Muscle of arm (tissue), 12 donors: ENCODE results near the gene HINT3. TPM values are rescaled to one million over a fixed set of nuclear protein-coding genes. Genes with fewer than 3 reads are reported as not detected.
"Not testable (repeated sequence)": the region's sequence is repeated elsewhere in the genome, so short reads cannot be mapped to it uniquely, and the experiment has no call there.

Experiments used
- DNase-seq: peaks from one replicate; pipeline ENCODE4 v3.0.0-alpha.2; 2013
- polyA plus RNA-seq, 12 donors: library from polyadenylated mRNA; unstranded; fragments of 120-200 nt; gene quantifications; one replicate each; pipeline ENCODE4 v1.2.1, GENCODE V29; 2013; ENCODE audit not compliant: insufficient read length in 12 of 12

Gene HINT3
- polyA plus RNA-seq, 12 donors: 18.3 to 43.7 (median 34.8) TPM; not detected in 1

- no peak for DNase-seq
Measured at GRCh38 chr6:125932451-125932795, 24.1 kb upstream of the HINT3 start.

DNA sequence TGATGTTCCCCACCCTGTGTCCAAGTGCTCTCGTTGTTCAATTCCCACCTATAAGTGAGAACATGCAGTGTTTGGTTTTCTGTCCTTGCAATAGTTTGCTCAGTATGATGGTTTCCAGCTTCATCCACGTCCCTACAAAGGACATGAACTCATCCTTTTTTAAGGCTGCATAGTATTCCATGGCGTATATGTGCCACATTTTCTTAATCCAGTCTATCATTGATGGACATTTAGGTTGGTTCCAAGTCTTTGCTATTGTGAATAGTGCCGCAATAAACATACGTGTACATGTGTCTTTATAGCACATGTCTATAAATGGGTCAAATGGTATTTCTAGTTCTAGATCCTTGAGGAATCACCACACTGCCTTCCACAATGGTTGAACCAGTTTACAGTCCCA, 21.1 kb upstream of the HINT3 start:
- not testable (repeated sequence) for DNase-seq

DNA sequence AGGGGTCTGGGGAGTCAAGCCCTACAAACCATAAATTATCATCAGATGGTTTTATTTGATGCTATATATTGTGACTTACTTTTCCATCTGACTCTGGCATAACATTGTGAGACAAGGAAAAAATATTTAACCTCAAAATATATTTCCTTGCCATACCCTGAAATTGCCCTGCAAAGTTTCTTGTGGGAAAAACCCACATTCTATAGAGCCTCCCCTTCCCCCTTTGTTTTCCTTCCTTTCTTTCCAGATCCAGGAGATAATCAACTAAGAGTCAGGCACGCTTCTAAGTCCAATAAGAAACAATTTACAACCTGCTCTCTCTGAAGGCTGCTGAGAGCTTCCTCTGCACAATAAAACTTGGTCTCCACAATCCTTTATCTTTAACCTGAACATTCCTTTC, 17.5 kb upstream of the HINT3 start:
- no peak for DNase-seq

DNA sequence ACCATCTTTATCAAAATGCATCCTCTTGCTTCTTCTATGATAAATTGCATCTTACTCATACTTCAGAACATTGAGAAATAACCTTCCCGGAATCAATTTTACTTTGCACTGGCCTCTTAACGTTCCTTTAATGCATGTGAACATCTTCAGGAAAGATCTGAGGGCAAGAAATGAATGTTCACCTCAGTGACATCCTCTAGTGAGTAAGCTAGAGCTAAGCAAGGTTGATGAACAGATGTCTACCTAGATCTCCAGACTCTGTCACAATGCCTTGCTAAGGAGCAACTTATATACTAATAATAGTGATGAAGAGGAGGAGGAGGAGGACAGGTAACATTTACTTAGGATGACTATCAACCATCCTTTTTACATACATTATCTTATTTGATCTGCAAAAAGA, 16.8 kb upstream of the HINT3 start:
- no peak for DNase-seq

- no peak for DNase-seq
Measured at GRCh38 chr6:125940247-125941041, 16.1 kb upstream of the HINT3 start.

GRCh38 chr6:125942672-125943527, 13.7 kb upstream of the HINT3 start:
- DNase-seq: no peak

DNA sequence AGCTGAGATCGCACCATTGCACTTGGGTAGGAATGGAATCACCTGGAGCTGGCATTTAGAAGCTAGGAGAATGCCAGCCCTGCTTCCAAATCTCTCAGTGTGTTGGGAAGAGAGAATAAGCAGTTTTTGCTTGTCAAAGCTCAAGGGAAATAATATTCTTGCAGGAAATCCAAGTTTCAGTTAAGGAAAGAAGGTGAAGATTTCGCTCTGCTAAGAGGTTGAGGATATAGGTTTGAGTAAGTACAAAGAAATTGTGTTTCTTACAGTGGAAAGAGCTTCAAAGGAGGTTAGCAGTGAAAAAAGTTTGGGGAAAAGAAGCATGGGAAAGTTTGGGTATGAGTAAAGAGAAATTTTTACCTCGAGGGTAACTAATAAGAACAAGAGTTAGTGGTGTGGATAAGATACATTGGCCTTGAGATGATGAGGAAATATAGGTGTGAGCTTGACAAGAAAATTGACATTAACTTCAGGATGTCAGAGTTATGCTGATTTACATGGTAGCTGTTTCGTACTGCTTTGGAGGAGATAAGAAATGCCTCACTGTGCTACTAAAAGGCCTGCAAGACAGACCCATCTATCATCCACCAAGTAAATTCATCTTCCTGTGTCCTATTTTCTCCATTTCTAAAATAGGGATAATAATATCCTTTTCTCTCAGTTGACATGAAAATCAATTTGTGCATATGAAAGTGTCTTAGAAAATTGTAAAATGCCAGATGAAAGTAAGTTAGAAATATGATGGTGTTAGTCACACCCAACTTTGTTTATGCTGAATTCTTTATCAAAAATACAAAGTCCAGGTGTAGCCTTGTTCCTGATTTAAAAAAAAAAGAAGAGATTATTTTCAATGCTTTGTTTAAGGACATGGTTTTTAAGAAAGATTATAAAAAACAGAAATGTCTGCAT, 12.8 kb upstream of the HINT3 start:
- DNase-seq: no peak

DNA sequence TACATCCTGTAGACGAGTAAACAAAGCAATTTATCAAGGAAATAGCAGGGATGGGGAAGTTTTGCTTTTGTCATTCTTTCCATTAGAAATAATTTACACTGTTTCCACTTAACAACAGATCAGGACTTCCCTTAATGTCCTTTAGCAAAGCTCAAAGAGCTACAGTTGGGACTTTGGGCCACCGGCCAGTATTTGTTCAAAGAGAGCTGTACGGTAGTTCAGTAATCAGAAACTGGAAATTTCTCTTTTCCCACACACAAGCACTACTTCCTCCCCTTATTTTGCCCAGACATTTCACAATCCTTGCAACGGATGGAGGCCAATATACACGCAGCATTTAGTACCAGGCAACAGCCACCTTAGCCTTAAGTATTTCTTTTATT, 12.1 kb upstream of the HINT3 start:
- DNase-seq: peak; percentile 23

GRCh38 chr6:125944896-125945295, 11.7 kb upstream of the HINT3 start:
- DNase-seq: no peak

DNA sequence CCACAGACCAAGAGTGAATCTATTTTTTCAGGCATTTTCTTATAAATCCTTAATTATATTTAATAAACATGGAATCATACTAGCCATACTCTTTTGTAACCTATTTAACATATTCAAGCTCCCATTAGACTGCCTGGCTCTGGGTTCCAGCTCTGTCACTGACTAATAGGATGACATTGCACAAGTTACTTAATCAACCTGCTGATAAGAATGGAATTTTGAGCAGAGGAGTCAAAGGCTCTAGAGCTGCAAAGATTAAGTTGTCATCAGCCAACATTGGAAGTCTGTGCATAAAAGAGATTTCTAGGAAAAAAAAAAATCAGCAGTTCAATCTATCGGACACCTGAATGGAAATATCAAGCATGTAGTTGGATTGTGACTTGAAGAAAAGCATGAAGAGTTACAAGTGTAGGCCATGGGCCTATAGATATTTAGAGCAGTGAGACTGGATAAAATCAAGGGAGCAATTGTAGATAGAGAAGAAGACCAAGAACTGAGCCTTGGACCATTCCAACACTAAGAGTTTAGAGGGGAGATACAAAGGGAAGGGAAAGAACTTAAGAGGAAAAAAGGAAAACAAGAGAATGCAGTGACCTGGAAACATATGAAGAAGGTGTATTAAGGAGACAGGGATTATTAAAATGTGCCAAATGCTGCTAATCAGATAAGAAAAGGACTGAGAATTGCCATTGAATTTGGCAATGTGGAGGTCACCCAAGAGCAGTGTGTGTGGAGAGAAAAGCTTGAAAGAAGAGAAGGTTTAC, 11.0 kb upstream of the HINT3 start:
- no peak for DNase-seq

- no peak for DNase-seq
Measured at GRCh38 chr6:125947615-125948014, 9.0 kb upstream of the HINT3 start.

DNA sequence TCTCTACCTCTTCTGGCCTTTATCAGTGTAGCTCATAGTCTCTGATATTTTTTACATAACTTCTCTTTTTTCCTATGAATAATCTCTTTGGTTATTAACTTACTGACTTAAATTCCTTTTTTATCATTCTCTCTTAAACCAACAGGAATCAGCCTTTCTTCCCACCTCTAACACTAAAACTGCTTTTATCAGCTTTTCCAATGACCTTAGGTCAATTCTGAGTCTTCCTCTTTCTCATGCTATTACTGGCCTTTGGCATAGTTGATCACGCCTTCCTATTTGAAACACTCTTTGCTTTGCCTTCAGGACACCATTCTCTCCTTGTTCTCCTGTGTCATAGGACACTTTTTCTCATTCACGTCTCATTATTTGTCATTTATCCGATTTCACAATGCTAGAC, 8.1 kb upstream of the HINT3 start:
- DNase-seq: no peak

DNA sequence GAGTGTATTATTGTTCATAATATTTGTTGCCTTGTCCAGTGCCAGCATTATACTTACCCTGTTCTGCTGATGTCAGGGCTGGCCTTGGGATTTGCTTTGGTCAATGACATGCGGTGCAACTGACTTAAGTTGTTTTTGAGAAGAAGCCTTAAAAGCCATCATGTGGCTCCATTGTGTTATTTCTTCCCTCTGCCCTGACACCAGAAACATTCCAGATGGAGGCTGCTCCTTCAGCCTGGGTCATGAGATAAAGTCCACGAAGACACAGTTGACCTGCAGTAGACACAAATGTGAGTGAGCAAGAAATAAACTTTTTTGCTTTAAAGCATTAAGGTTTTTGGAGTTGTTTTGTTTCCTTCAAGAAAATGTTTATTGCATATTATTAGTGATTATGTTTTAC, 7.5 kb upstream of the HINT3 start:
- no peak for DNase-seq

- no peak for DNase-seq
Measured at GRCh38 chr6:125950293-125950692, 6.3 kb upstream of the HINT3 start.

DNA sequence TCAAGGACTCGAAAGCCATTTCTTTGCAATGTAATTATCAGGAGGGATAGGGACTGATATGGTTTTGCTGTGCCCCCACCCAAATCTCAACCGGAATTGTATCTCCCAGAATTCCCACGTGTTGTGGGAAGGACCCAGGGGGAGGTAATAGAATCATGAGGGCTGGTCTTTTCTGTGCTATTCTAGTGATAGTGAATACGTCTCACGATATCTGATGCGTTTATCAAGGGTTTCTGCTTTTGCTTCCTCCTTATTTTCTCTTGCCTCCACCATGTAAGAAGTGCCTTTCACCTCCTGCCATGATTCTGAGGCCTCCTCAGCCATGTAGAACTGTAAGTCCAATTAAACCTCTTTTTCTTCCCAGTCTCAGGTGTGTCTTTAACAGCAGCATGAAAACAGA, 5.9 kb upstream of the HINT3 start:
- DNase-seq: not testable (repeated sequence)

GRCh38 chr6:125951323-125951722, 5.2 kb upstream of the HINT3 start:
- DNase-seq: no peak

DNA sequence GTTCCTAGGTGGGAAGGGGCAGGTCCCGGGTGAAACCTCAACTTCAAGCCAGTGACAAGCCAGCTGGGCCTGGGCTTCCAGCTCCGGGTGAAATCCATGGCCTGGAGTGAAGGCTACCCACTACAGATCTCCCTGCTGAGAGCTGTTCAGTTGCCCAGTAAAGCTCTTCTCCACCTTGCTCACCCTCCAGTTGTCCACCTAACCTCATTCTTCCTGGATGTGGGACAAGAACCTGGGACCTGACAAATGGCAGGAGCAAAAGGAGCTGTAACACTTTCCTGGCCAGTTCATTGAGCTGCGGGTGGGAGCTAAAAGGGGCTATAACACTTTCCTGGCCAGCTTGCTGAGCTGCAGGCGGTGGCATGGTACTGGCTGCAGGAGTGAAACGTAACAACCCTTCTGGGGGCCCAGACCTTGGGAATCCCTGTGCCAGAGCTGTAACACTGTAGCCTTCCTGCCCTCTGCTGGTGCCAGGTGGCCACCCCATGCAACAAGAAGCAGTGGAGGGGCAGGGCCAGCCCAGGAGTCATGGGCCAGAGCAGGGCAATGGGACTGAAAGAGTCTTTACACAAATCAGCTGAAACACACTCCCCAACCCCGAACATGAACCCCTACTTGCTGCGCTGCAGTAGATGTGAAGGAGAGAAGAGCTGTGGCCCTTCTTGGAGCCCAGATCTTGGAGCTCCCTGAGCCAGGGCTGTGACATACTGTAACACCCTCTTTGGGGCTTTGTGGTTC, 3.6 kb upstream of the HINT3 start:
- DNase-seq: no peak

DNA sequence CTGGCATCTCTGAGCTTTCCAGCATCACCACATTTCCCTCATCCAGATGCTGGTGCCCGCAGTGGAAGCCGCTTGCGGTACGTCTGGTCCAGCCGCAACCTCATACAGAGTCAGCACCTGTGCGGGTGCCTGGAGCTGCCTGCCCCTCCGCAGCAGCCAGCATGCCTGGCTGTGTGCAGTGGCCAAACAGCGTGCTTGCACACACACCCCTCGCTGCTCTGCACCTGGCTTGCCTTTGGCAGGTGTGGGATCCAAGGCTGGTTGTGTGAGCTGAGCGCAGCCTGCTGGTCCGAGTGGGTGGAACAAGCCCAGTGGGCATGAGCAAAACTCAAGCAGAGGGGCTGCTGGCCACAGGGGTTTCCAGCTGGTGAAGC, 3.1 kb upstream of the HINT3 start:
- DNase-seq: no peak

DNA sequence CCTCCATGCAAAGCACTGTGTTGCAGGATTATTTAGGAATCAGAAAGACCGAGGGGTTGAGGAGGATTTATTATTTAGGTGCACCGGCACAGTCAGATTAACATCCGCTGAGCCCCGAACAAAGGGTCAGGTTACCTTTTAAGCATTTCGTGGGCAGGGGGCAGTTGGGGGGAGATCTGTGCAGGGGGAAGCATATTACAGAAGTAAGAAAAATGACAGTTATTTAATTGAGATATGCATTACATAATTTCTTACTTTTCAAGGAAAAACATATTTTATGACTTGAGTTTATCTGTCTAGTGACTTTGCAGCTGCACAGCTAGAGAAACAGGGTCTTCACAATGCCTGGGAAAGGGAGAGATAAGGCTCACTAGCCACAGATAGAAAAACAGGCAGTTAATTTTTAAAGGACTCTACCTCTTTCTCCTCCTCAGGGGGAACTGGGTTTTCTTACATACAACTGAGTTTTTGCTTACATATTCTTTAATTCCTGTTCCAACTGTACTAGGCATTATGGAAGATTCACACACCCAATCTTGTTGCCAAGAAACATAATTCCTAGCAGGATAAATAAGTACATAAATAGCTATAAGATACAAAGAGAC, 1.7 kb upstream of the HINT3 start:
- no peak for DNase-seq

GRCh38 chr6:125955973-125956372, 597 bp upstream of the HINT3 start:
- DNase-seq: no peak

- no peak for DNase-seq
Measured at GRCh38 chr6:125957391-125957693, 772 bp downstream of the HINT3 start.
